Measurements from ENCODE around the gene PTGER1. TPM values are rescaled to one million over a fixed set of nuclear protein-coding genes. Genes with fewer than 3 reads are reported as not detected.
"Not testable (repeated sequence)": the region's sequence is repeated elsewhere in the genome, so short reads cannot be mapped to it uniquely, and the experiment has no call there.

Gene PTGER1
- total RNA-seq, 3 donors from 2014 or later = 0.48 to 1.3 TPM; not detected in 1

- no peak for DNase-seq (ENCODE audit: low spot score in 2 of 2)
- no peaks in the 10 kb centered on the region for H3K9me3 ChIP-seq
- intact Hi-C loops (cut with DNase I; ENCODE audit: low total_unique reads) = no loop called here
- TF ChIP-seq POLR2A (IDR thresholded peaks at IDR 0.05) = no peak
- TF ChIP-seq POLR2AphosphoS5 (IDR thresholded peaks at IDR 0.05) = no peak
- TF ChIP-seq CTCF (IDR thresholded peaks at IDR 0.05) = no peak
- no peaks in the 10 kb centered on the region for H3K27me3 ChIP-seq
- no peak overlapping the region for H3K4me3 ChIP-seq
- H3K27ac ChIP-seq = no peak overlapping the region
- H3K36me3 ChIP-seq = no peaks in the 10 kb centered on the region
- peaks cover 0 to 7% of the 10 kb centered on the region in 2 donors for H3K4me1 ChIP-seq
Observed at GRCh38 chr19:14467816-14468215, 7.3 kb downstream of the PTGER1 start.

- Histone ChIP-seq H3K9me3 (no peaks in the 10 kb centered on the region), H3K36me3 (no peaks in the 10 kb centered on the region), H3K27ac (no peak overlapping the region), H3K27me3 (no peaks in the 10 kb centered on the region), H3K4me1 (peaks cover 0 to 6% of the 10 kb centered on the region in 2 donors), H3K4me3 (no peak overlapping the region)
- intact Hi-C loops (cut with DNase I; ENCODE audit: low total_unique reads) = no loop called here
- TF ChIP-seq POLR2AphosphoS5 (IDR thresholded peaks at IDR 0.05) (no peak), CTCF (IDR thresholded peaks at IDR 0.05) (no peak), POLR2A (IDR thresholded peaks at IDR 0.05) (no peak)
- no peak for DNase-seq (ENCODE audit: low spot score in 2 of 2)
Observed at GRCh38 chr19:14467391-14467790, 7.8 kb downstream of the PTGER1 start.

GRCh38 chr19:14463747-14464146 is 11.4 kb downstream of the PTGER1 start:
- Histone ChIP-seq H3K27ac (no peak overlapping the region), H3K9me3 (no peaks in the 10 kb centered on the region), H3K4me3 (no peak overlapping the region), H3K27me3 (no peaks in the 10 kb centered on the region), H3K36me3 (no peaks in the 10 kb centered on the region), H3K4me1 (no peaks in the 10 kb centered on the region)
- DNase-seq (ENCODE audit: low spot score in 2 of 2) = no peak
- intact Hi-C loops (cut with DNase I; ENCODE audit: low total_unique reads) = no loop called here
- TF ChIP-seq POLR2AphosphoS5 (IDR thresholded peaks at IDR 0.05) = no peak
- TF ChIP-seq POLR2A (IDR thresholded peaks at IDR 0.05) = no peak
- no peak for TF ChIP-seq CTCF (IDR thresholded peaks at IDR 0.05)

- H3K36me3 ChIP-seq; DNase-seq (ENCODE audit: low spot score in 2 of 2); intact Hi-C loops (cut with DNase I; ENCODE audit: low total_unique reads): not testable (repeated sequence)
Observed at GRCh38 chr19:14462401-14462800, 12.8 kb downstream of the PTGER1 start.

GRCh38 chr19:14460935-14461334 is 14.2 kb downstream of the PTGER1 start:
- no peaks in the 10 kb centered on the region for H3K27me3 ChIP-seq
- no peak for DNase-seq (ENCODE audit: low spot score in 2 of 2)
- H3K9me3 ChIP-seq = no peaks in the 10 kb centered on the region
- H3K27ac ChIP-seq = no peak overlapping the region
- intact Hi-C loops (cut with DNase I; ENCODE audit: low total_unique reads) = no loop called here
- no peak overlapping the region for H3K4me3 ChIP-seq
- H3K36me3 ChIP-seq = no peaks in the 10 kb centered on the region
- TF ChIP-seq POLR2A (IDR thresholded peaks at IDR 0.05) (no peak), CTCF (IDR thresholded peaks at IDR 0.05) (no peak), POLR2AphosphoS5 (IDR thresholded peaks at IDR 0.05) (no peak)
- H3K4me1 ChIP-seq = no peaks in the 10 kb centered on the region

More at GRCh38 chr19:14462401-14462800, 12.8 kb downstream of the PTGER1 start:
- H3K4me3 ChIP-seq, H3K4me1 ChIP-seq, H3K27me3 ChIP-seq, H3K9me3 ChIP-seq, H3K27ac ChIP-seq: not testable (repeated sequence)

GRCh38 chr19:14459703-14460102 is 15.5 kb downstream of the PTGER1 start:
- Histone ChIP-seq H3K27me3 (no peaks in the 10 kb centered on the region), H3K36me3 (no peaks in the 10 kb centered on the region), H3K4me3 (no peak overlapping the region), H3K4me1 (no peaks in the 10 kb centered on the region), H3K9me3 (no peaks in the 10 kb centered on the region), H3K27ac (no peak overlapping the region)
- DNase-seq (ENCODE audit: low spot score in 2 of 2) = no peak
- intact Hi-C loops (cut with DNase I; ENCODE audit: low total_unique reads) = no loop called here
- TF ChIP-seq POLR2A (IDR thresholded peaks at IDR 0.05) = no peak
- TF ChIP-seq CTCF (IDR thresholded peaks at IDR 0.05) = no peak
- TF ChIP-seq POLR2AphosphoS5 (IDR thresholded peaks at IDR 0.05) = no peak

GRCh38 chr19:14452303-14452702 is 22.9 kb downstream of the PTGER1 start:
- H3K9me3 ChIP-seq; H3K4me3 ChIP-seq; H3K27ac ChIP-seq; DNase-seq (ENCODE audit: low spot score in 2 of 2); H3K27me3 ChIP-seq; H3K36me3 ChIP-seq; H3K4me1 ChIP-seq; intact Hi-C loops (cut with DNase I; ENCODE audit: low total_unique reads): not testable (repeated sequence)

All from breast epithelium (tissue), 4 donors.